H1 (cell line): ENCODE data around the gene RHOT1.

Experiments
- CHD2 ChIP-seq: IDR thresholded peaks from 2 replicates; pipeline ENCODE4 v1.6.1; 2012; ENCODE audit warnings: low read length, improper control_type of control experiment
- POLR2A ChIP-seq, 2 experiments: IDR thresholded peaks; 1 replicate in 1 of 2; 2 replicates in 1 of 2; pipeline ENCODE4 v1.6.1; 2011; ENCODE audit warnings: low read depth in 2 of 2, low read length in 2 of 2, mild to moderate bottlenecking in 2 of 2; ENCODE audit errors: control extremely low read depth in 1 of 2
- RAD21 ChIP-seq, 2 experiments: IDR thresholded peaks in 1 of 2; conservative IDR thresholded peaks in 1 of 2; 2 replicates each; pipeline ENCODE4 v1.6.1; 2011; ENCODE audit warnings: low read depth in 2 of 2, low read length in 2 of 2, improper control_type of control experiment in 1 of 2, inconsistent platforms in 1 of 2, mild to moderate bottlenecking in 1 of 2, moderate library complexity in 1 of 2
- RBBP5 ChIP-seq: IDR thresholded peaks from 2 replicates; pipeline ENCODE4 v1.7.1; 2012; ENCODE audit warnings: low read depth, mild to moderate bottlenecking, inconsistent platforms, low read length, moderate library complexity, borderline replicate concordance
- SP1 ChIP-seq: IDR thresholded peaks from 2 replicates; pipeline ENCODE4 v1.6.1; 2011; ENCODE audit warnings: low read depth, low read length
- TF ChIP-seq, protein P1 (sequence below), 3 experiments: IDR thresholded peaks; 1 replicate in 2 of 3; 2 replicates in 1 of 3; pipeline versions ENCODE4 v1.5.1 to v1.6.1; 2011; ENCODE audit warnings: low read length in 3 of 3, mild to moderate bottlenecking in 3 of 3, inconsistent platforms in 2 of 3, low read depth in 1 of 3, moderate library complexity in 1 of 3; ENCODE audit not compliant: insufficient read depth in 1 of 3; ENCODE audit errors: control extremely low read depth in 1 of 3
- TF ChIP-seq, protein P2 (sequence below): IDR thresholded peaks from 2 replicates; pipeline ENCODE4 v1.6.1; 2012; ENCODE audit warnings: inconsistent platforms

DNA sequence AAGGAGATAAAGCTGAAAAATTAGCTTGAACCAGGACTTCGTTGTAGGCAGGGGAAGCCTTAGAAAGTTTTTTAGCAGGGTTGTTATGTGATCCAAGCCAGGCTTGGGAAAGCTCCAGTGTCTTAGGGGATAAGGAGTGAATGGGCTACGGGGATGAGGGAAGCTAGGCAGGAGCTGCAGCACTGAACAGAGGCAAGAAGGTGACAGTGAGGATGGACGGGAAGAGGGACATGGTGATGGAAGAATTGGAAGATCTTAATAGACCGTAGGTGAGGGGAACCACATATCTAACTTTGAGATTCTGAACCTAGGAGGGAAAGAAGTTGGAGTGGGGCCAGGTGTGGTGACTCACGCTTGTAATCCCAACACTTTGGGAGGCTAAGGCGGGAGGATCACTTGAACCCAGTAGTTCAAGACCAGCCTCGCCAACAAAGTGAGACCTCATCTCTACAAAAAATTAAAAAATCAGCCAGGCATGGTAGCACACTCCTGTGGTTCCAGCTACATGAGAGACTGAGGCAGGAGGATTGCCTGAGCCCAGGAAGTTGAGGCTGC, 126.5 kb downstream of the RHOT1 start:
- TF ChIP-seq, protein P1, sequence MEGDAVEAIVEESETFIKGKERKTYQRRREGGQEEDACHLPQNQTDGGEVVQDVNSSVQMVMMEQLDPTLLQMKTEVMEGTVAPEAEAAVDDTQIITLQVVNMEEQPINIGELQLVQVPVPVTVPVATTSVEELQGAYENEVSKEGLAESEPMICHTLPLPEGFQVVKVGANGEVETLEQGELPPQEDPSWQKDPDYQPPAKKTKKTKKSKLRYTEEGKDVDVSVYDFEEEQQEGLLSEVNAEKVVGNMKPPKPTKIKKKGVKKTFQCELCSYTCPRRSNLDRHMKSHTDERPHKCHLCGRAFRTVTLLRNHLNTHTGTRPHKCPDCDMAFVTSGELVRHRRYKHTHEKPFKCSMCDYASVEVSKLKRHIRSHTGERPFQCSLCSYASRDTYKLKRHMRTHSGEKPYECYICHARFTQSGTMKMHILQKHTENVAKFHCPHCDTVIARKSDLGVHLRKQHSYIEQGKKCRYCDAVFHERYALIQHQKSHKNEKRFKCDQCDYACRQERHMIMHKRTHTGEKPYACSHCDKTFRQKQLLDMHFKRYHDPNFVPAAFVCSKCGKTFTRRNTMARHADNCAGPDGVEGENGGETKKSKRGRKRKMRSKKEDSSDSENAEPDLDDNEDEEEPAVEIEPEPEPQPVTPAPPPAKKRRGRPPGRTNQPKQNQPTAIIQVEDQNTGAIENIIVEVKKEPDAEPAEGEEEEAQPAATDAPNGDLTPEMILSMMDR (IDR thresholded peaks at IDR 0.05; ENCODE audit: control extremely low read depth in 1 of 3, insufficient read depth in 1 of 3, low read depth in 1 of 3, low read length in 3 of 3) = no peak
- TF ChIP-seq POLR2A (IDR thresholded peaks at IDR 0.05; ENCODE audit: control extremely low read depth in 1 of 2, low read depth in 2 of 2, low read length in 2 of 2) (no peak), RAD21 (IDR thresholded peaks at IDR 0.05 in 1 of 2, conservative IDR thresholded peaks at IDR 0.05 in 1 of 2; ENCODE audit: low read depth in 2 of 2, low read length in 2 of 2) (no peak), CHD2 (no peak), RBBP5 (no peak), SP1 (no peak)
- TF ChIP-seq, protein P2, sequence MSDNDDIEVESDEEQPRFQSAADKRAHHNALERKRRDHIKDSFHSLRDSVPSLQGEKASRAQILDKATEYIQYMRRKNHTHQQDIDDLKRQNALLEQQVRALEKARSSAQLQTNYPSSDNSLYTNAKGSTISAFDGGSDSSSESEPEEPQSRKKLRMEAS = no peak
